ENCODE measurements around the gene CCDC187.
A peak's percentile ranks its signal among the peaks of the same experiment; 100 is the strongest.
"Not testable (repeated sequence)": the region's sequence is repeated elsewhere in the genome, so short reads cannot be mapped to it uniquely, and the experiment has no call there.

CCDC187 gene

GRCh38 chr9:136327304-136327974 lies 23.5 kb upstream of the CCDC187 start, which contains the start of gene GPSM1:
Gene GPSM1, plus strand, starts transcription at chr9:136327539. Its CDS starts 157 bp downstream, at chr9:136327696.
- DNase-seq (ENCODE audit: low read depth in 1 of 2, low spot score in 1 of 2) = peak; percentile 12 to 43

- no peak for DNase-seq (ENCODE audit: low read depth in 1 of 2, low spot score in 1 of 2)
Observed at GRCh38 chr9:136326761-136327303, 22.9 kb upstream of the CCDC187 start.

GRCh38 chr9:136326061-136326760 lies 22.3 kb upstream of the CCDC187 start:
- DNase-seq (ENCODE audit: low read depth in 1 of 2, low spot score in 1 of 2) = no peak

- DNase-seq (ENCODE audit: low read depth in 1 of 2, low spot score in 1 of 2) = no peak
Observed at GRCh38 chr9:136325358-136325757, 21.5 kb upstream of the CCDC187 start.

- DNase-seq (ENCODE audit: low read depth in 1 of 2, low spot score in 1 of 2) = no peak
Observed at GRCh38 chr9:136324501-136325300, 20.8 kb upstream of the CCDC187 start.

- DNase-seq (ENCODE audit: low read depth in 1 of 2, low spot score in 1 of 2) = no peak
Observed at GRCh38 chr9:136323371-136323789, 19.5 kb upstream of the CCDC187 start.

- no peak for DNase-seq (ENCODE audit: low read depth in 1 of 2, low spot score in 1 of 2)
Observed at GRCh38 chr9:136322756-136323330, 18.9 kb upstream of the CCDC187 start.

- DNase-seq (ENCODE audit: low read depth in 1 of 2, low spot score in 1 of 2) = no peak
Observed at GRCh38 chr9:136321561-136321960, 17.7 kb upstream of the CCDC187 start.

GRCh38 chr9:136320972-136321371 lies 17.1 kb upstream of the CCDC187 start:
- DNase-seq (ENCODE audit: low read depth in 1 of 2, low spot score in 1 of 2) = not testable (repeated sequence)

- DNase-seq (ENCODE audit: low read depth in 1 of 2, low spot score in 1 of 2) = not testable (repeated sequence)
Observed at GRCh38 chr9:136319955-136320354, 16.1 kb upstream of the CCDC187 start.

GRCh38 chr9:136319244-136319643 lies 15.3 kb upstream of the CCDC187 start:
- DNase-seq (ENCODE audit: low read depth in 1 of 2, low spot score in 1 of 2) = not testable (repeated sequence)

GRCh38 chr9:136318776-136319241 lies 14.9 kb upstream of the CCDC187 start:
- DNase-seq (ENCODE audit: low read depth in 1 of 2, low spot score in 1 of 2) = no peak

- DNase-seq (ENCODE audit: low read depth in 1 of 2, low spot score in 1 of 2) = no peak
Observed at GRCh38 chr9:136318111-136318775, 14.3 kb upstream of the CCDC187 start.

- DNase-seq (ENCODE audit: low read depth in 1 of 2, low spot score in 1 of 2) = no peak
Observed at GRCh38 chr9:136317695-136318094, 13.8 kb upstream of the CCDC187 start.

- no peak for DNase-seq (ENCODE audit: low read depth in 1 of 2, low spot score in 1 of 2)
Observed at GRCh38 chr9:136316896-136317676, 13.2 kb upstream of the CCDC187 start.

GRCh38 chr9:136316271-136316751 lies 12.4 kb upstream of the CCDC187 start:
- no peak for DNase-seq (ENCODE audit: low read depth in 1 of 2, low spot score in 1 of 2)

- DNase-seq (ENCODE audit: low read depth in 1 of 2, low spot score in 1 of 2) = no peak
Observed at GRCh38 chr9:136314944-136315343, 11.1 kb upstream of the CCDC187 start.

- no peak for DNase-seq (ENCODE audit: low read depth in 1 of 2, low spot score in 1 of 2)
Observed at GRCh38 chr9:136314056-136314416, 10.1 kb upstream of the CCDC187 start.
